ENCODE measurements around the gene EGLN3. TPM values are rescaled to one million over a fixed set of nuclear protein-coding genes. Genes with fewer than 3 reads are reported as not detected.

Gene EGLN3
- total RNA-seq, 4 donors from 2014 or later, result 9.4 to 15.7 (median 13.5) TPM

DNA sequence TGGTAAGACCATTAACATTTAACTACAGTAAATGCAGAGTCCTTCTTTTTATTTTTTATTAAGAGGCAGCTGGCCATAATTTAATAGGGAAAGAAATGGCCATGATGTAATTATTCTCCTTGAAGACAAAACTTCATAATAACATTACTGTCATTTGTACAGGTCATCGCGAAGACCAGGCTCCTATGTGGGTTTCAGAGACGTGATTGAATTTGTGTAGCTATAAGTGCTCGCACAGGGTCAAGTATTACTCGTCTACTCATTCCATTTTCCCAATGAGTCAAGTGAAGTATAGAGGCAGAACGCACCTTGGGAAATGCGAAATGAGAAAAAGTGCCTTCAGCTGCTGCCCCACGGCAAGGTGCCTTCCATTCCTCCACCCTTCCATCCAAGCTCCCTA, 40.4 kb downstream of the EGLN3 start:
- no peaks in the 10 kb centered on the region for H3K36me3 ChIP-seq
- no peaks in the 10 kb centered on the region for H3K9me3 ChIP-seq
- in situ Hi-C loops (cut with MboI; ENCODE audit: low sequenced_read_pairs in 4 of 4) (no loop called here), intact Hi-C loops (cut with DNase I; ENCODE audit: low total_unique reads) (no loop called here)
- DNase-seq (no peak), ATAC-seq (no peak)
- no peaks in the 10 kb centered on the region for H3K4me1 ChIP-seq
- no peak overlapping the region for H3K4me3 ChIP-seq
- TF ChIP-seq, protein P1, sequence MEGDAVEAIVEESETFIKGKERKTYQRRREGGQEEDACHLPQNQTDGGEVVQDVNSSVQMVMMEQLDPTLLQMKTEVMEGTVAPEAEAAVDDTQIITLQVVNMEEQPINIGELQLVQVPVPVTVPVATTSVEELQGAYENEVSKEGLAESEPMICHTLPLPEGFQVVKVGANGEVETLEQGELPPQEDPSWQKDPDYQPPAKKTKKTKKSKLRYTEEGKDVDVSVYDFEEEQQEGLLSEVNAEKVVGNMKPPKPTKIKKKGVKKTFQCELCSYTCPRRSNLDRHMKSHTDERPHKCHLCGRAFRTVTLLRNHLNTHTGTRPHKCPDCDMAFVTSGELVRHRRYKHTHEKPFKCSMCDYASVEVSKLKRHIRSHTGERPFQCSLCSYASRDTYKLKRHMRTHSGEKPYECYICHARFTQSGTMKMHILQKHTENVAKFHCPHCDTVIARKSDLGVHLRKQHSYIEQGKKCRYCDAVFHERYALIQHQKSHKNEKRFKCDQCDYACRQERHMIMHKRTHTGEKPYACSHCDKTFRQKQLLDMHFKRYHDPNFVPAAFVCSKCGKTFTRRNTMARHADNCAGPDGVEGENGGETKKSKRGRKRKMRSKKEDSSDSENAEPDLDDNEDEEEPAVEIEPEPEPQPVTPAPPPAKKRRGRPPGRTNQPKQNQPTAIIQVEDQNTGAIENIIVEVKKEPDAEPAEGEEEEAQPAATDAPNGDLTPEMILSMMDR (IDR thresholded peaks at IDR 0.05 in 4 of 5, conservative IDR thresholded peaks at IDR 0.05 in 1 of 5), result no peak
- TF ChIP-seq POLR2A (IDR thresholded peaks at IDR 0.05), result no peak
- no peak overlapping the region for H3K27ac ChIP-seq
- no peaks in the 10 kb centered on the region for H3K27me3 ChIP-seq

GRCh38 chr14:33909380-33910084, 41.3 kb downstream of the EGLN3 start:
- no peaks in the 10 kb centered on the region for H3K36me3 ChIP-seq
- intact Hi-C loops (cut with DNase I; ENCODE audit: low total_unique reads), result no loop called here
- in situ Hi-C loops (cut with MboI; ENCODE audit: low sequenced_read_pairs in 4 of 4), result no loop called here
- H3K27ac ChIP-seq, result no peak overlapping the region
- no peaks in the 10 kb centered on the region for H3K9me3 ChIP-seq
- ATAC-seq (no peak), DNase-seq (no peak)
- H3K4me3 ChIP-seq, result no peak overlapping the region
- TF ChIP-seq, protein P1 (IDR thresholded peaks at IDR 0.05 in 4 of 5, conservative IDR thresholded peaks at IDR 0.05 in 1 of 5), result no peak
- TF ChIP-seq POLR2A (IDR thresholded peaks at IDR 0.05), result no peak
- no peaks in the 10 kb centered on the region for H3K4me1 ChIP-seq
- no peaks in the 10 kb centered on the region for H3K27me3 ChIP-seq

- H3K27me3 ChIP-seq, result no peaks in the 10 kb centered on the region
- no peak for ATAC-seq
- H3K4me3 ChIP-seq, result no peak overlapping the region
- H3K4me1 ChIP-seq, result no peaks in the 10 kb centered on the region
- no peak for DNase-seq
- no peaks in the 10 kb centered on the region for H3K36me3 ChIP-seq
- no peaks in the 10 kb centered on the region for H3K9me3 ChIP-seq
- TF ChIP-seq, protein P1 (IDR thresholded peaks at IDR 0.05 in 4 of 5, conservative IDR thresholded peaks at IDR 0.05 in 1 of 5), result no peak
- no peak for TF ChIP-seq POLR2A (IDR thresholded peaks at IDR 0.05)
- intact Hi-C loops (cut with DNase I; ENCODE audit: low total_unique reads), result no loop called here
- no peak overlapping the region for H3K27ac ChIP-seq
- in situ Hi-C loops (cut with MboI; ENCODE audit: low sequenced_read_pairs in 4 of 4), result no loop called here
Measured at GRCh38 chr14:33908540-33909223, 42.2 kb downstream of the EGLN3 start.

DNA sequence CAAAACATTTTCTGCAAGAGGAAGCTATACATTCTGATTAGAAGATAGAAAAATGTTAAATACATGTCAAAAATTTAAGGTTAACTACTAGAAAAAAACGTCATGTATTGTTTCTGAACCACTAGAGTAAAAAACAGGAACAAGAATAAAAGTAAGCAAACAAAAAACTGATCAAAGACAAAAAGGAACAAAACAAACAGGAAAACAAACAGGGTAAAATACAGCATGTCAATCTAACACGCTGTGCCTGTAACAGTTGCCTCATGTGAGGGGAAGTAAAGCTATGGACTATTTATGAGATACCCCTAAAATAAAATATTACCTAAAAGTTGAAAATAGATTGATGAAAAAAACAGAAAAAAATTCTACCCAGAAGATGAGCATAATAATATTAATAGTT, 43.9 kb downstream of the EGLN3 start:
- no peak overlapping the region for H3K27ac ChIP-seq
- H3K9me3 ChIP-seq, result no peaks in the 10 kb centered on the region
- no peaks in the 10 kb centered on the region for H3K4me1 ChIP-seq
- intact Hi-C loops (cut with DNase I; ENCODE audit: low total_unique reads) (no loop called here), in situ Hi-C loops (cut with MboI; ENCODE audit: low sequenced_read_pairs in 4 of 4) (no loop called here)
- no peaks in the 10 kb centered on the region for H3K27me3 ChIP-seq
- no peaks in the 10 kb centered on the region for H3K36me3 ChIP-seq
- no peak overlapping the region for H3K4me3 ChIP-seq
- DNase-seq (no peak), ATAC-seq (no peak)
- TF ChIP-seq, protein P1 (IDR thresholded peaks at IDR 0.05 in 4 of 5, conservative IDR thresholded peaks at IDR 0.05 in 1 of 5), result no peak
- no peak for TF ChIP-seq POLR2A (IDR thresholded peaks at IDR 0.05)
